Nephron (organoid): ENCODE measurements around the gene APOLD1.

Experiments used
- H3K27ac Mint-ChIP-seq, 3 experiments: 2 replicates each; pipeline ENCODE4 v1.8.0; 2020; ENCODE audit warnings: mixed read lengths in 3 of 3, mild to moderate bottlenecking in 2 of 3, moderate library complexity in 1 of 3
- H3K27me3 Mint-ChIP-seq: 2 replicates; pipeline ENCODE4 v1.8.0; 2021; ENCODE audit warnings: low read depth, mild to moderate bottlenecking, moderate library complexity, mixed read lengths
- H3K36me3 Mint-ChIP-seq: 2 replicates; pipeline ENCODE4 v1.8.0; 2020; ENCODE audit warnings: low read depth, mixed read lengths
- H3K4me1 Mint-ChIP-seq: 2 replicates; pipeline ENCODE4 v1.8.0; 2020; ENCODE audit warnings: mixed read lengths
- H3K4me3 Mint-ChIP-seq, 3 experiments: 2 replicates each; pipeline ENCODE4 v1.8.0; 2020; ENCODE audit warnings: mild to moderate bottlenecking in 3 of 3, mixed read lengths in 3 of 3, moderate library complexity in 2 of 3
- H3K9me3 Mint-ChIP-seq: 2 replicates; pipeline ENCODE4 v1.8.0; 2020; ENCODE audit warnings: mixed read lengths
- CTCF ChIP-seq, 3 experiments: fragments of 200-600 bp; sonication (generic); IDR thresholded peaks; one replicate each; pipeline ENCODE4 v1.5.0; 2021; ENCODE audit warnings: antibody characterized with exemption in 3 of 3; ENCODE audit not compliant: unreplicated experiment in 3 of 3

Gene APOLD1

GRCh38 chr12:12839873-12840579 is 54.6 kb downstream of the APOLD1 start:
- Mint-ChIP-seq H3K4me1 (no peaks in the 10 kb centered on the region), H3K27me3 (no peaks in the 10 kb centered on the region), H3K9me3 (no peaks in the 10 kb centered on the region), H3K4me3 (no peak overlapping the region), H3K27ac (no peak overlapping the region), H3K36me3 (no peaks in the 10 kb centered on the region)
- TF ChIP-seq CTCF (IDR thresholded peaks at IDR 0.05; ENCODE audit: unreplicated experiment in 3 of 3) = no peak

GRCh38 chr12:12840580-12840899 is 55.1 kb downstream of the APOLD1 start:
- no peak for TF ChIP-seq CTCF (IDR thresholded peaks at IDR 0.05; ENCODE audit: unreplicated experiment in 3 of 3)
- no peak overlapping the region for H3K27ac Mint-ChIP-seq
- no peak overlapping the region for H3K4me3 Mint-ChIP-seq
- no peaks in the 10 kb centered on the region for H3K9me3 Mint-ChIP-seq
- no peaks in the 10 kb centered on the region for H3K36me3 Mint-ChIP-seq
- no peaks in the 10 kb centered on the region for H3K27me3 Mint-ChIP-seq
- H3K4me1 Mint-ChIP-seq = no peaks in the 10 kb centered on the region
